GM12891 (cell line): ENCODE data around the gene ZC3H13.
"Not testable (repeated sequence)": the region's sequence is repeated elsewhere in the genome, so short reads cannot be mapped to it uniquely, and the experiment has no call there.

Experiments used
- DNase-seq: peaks from one replicate; pipeline ENCODE4 v3.0.0; 2011; ENCODE audit warnings: low spot score; ENCODE audit not compliant: insufficient read length
- FAIRE-seq: peaks from 2 replicates; lab custom pipeline; 2011; peaks lifted over from hg19 to GRCh38; lab: Jason Lieb, UNC
- PAX5 ChIP-seq: IDR thresholded peaks from 2 replicates; pipeline ENCODE4 v1.6.1; 2011; ENCODE audit warnings: low read length, moderate library complexity, mild to moderate bottlenecking; ENCODE audit not compliant: insufficient read depth, severe bottlenecking
- POLR2A ChIP-seq: IDR thresholded peaks from 2 replicates; pipeline ENCODE4 v1.6.1; 2011; ENCODE audit warnings: low read depth, low read length, control low read depth
- POLR2AphosphoS5 ChIP-seq: IDR thresholded peaks from 2 replicates; pipeline ENCODE4 v1.6.1; 2011; ENCODE audit warnings: low read depth, low read length, control low read depth
- POU2F2 ChIP-seq: IDR thresholded peaks from 2 replicates; pipeline ENCODE4 v1.6.1; 2011; ENCODE audit warnings: low read depth, mild to moderate bottlenecking, control low read depth, low read length, moderate library complexity
- SPI1 ChIP-seq: IDR thresholded peaks from 2 replicates; pipeline ENCODE4 v1.6.1; 2011; ENCODE audit warnings: low read depth, low read length, control low read depth
- TAF1 ChIP-seq: IDR thresholded peaks from 2 replicates; pipeline ENCODE4 v1.6.1; 2011; ENCODE audit warnings: low read depth, low read length, control low read depth

Gene ZC3H13

DNA sequence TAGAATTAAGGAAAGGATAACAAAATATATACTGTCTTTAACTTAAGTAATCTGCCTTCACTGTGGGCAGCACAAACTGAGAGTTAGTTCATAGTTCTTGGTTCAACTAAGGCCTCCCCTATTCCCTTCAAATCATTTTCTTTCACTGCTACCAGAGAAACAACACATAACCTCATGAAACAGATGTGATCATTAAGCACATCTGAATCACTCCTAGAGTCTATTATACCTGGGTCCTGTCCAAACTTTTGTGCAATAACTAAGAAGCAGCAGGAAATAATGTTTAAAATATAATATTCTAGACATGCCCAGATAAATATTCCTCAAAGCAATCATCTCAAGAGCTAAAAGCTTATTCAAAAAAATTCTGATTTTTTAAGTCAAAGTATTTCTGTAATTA lies 62.9 kb downstream of the ZC3H13 start:
- DNase-seq (no peak), FAIRE-seq (no peak)
- TF ChIP-seq POLR2A (no peak), POLR2AphosphoS5 (no peak), POU2F2 (no peak), TAF1 (no peak), SPI1 (no peak), PAX5 (no peak)

GRCh38 chr13:45981127-45981526 lies 71.4 kb downstream of the ZC3H13 start:
- not testable (repeated sequence) for FAIRE-seq, DNase-seq

- TF ChIP-seq SPI1 = no peak
- no peak for TF ChIP-seq POLR2A
- no peak for TF ChIP-seq POU2F2
- no peak for TF ChIP-seq POLR2AphosphoS5
- TF ChIP-seq TAF1 = no peak
- no peak for TF ChIP-seq PAX5
- no peak for FAIRE-seq
- DNase-seq = no peak
Observed at GRCh38 chr13:45975337-45975736, 77.2 kb downstream of the ZC3H13 start.

DNA sequence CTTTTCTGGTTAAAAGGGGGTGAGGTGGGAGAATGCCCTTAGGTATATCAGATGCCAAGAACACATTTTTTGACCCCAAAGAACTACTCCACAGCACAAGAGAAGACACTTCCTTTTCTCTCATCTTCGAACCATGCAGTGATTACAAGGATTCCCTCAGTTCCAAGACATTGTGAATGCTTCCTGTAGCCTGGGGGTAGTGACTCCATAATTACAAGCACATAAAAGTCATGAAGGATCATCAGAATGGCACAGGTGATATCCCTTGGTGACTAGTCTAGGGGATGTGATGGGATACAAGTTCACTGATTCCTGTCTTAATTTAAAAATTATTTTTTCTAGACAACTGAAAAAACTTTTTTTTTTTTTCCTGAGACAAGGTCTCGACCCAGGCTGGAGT lies 78.0 kb downstream of the ZC3H13 start:
- FAIRE-seq = no peak
- TF ChIP-seq TAF1 (no peak), POU2F2 (no peak), SPI1 (no peak), POLR2A (no peak), POLR2AphosphoS5 (no peak), PAX5 (no peak)
- no peak for DNase-seq

DNA sequence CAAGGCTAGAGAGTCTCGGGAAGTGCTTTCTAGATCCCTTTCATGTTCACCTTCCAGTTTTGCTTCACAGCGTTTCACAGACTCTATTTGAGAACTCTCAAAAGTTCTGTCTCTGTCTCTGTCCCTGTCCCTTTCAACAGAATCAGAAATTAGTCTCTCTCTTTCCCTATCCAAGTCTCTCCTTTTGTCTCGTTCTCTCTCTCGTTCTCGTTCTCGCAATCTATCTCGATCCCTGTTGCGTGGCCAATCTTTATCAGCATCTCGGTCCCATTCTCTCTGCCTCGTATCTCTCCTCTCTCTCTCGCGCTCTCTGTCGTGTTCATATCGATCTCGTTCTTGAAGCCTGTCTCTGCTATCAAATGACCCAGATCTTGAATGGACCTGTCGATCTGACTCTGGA lies 85.0 kb downstream of the ZC3H13 start:
- no peak for DNase-seq
- TF ChIP-seq SPI1 = no peak
- TF ChIP-seq TAF1 = no peak
- TF ChIP-seq POLR2A = no peak
- no peak for TF ChIP-seq PAX5
- TF ChIP-seq POU2F2 = no peak
- TF ChIP-seq POLR2AphosphoS5 = no peak
- no peak for FAIRE-seq

GRCh38 chr13:45966715-45967114 lies 85.8 kb downstream of the ZC3H13 start:
- DNase-seq (no peak), FAIRE-seq (no peak)
- TF ChIP-seq POLR2A = no peak
- no peak for TF ChIP-seq SPI1
- no peak for TF ChIP-seq PAX5
- no peak for TF ChIP-seq TAF1
- no peak for TF ChIP-seq POU2F2
- no peak for TF ChIP-seq POLR2AphosphoS5

DNA sequence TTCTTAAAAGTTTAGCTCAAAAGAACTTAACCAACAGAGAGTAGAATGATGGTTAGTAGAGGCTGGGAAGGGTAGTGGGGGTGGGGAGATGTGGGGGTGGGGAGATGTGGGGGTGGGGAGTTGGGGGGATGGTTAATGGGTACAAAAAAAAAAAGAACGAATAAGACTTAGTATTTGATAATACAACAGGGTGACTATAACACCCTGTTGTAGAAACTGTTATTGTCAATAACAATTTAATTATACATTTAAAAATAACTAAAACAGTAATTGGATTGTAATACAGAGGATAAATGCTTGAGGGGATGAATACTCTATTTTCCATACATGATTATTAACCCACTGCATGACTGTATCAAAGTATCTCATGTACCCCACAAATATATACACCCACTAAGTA lies 91.1 kb downstream of the ZC3H13 start:
- TF ChIP-seq PAX5 (no peak), POU2F2 (no peak), POLR2A (no peak), POLR2AphosphoS5 (no peak), TAF1 (no peak), SPI1 (no peak)
- FAIRE-seq (no peak), DNase-seq (no peak)

GRCh38 chr13:45954836-45955800 lies 97.4 kb downstream of the ZC3H13 start:
- FAIRE-seq = no peak
- no peak for TF ChIP-seq POLR2AphosphoS5
- TF ChIP-seq POLR2A = no peak
- TF ChIP-seq PAX5 = no peak
- no peak for TF ChIP-seq TAF1
- TF ChIP-seq POU2F2 = no peak
- no peak for TF ChIP-seq SPI1
- no peak for DNase-seq

GRCh38 chr13:45953082-45953481 lies 99.5 kb downstream of the ZC3H13 start:
- DNase-seq (no peak), FAIRE-seq (no peak)
- TF ChIP-seq PAX5 (no peak), TAF1 (no peak), POU2F2 (no peak), POLR2A (no peak), SPI1 (no peak), POLR2AphosphoS5 (no peak)

GRCh38 chr13:45951724-45952123 lies 100.8 kb downstream of the ZC3H13 start:
- FAIRE-seq (no peak), DNase-seq (no peak)
- no peak for TF ChIP-seq POLR2AphosphoS5
- no peak for TF ChIP-seq SPI1
- no peak for TF ChIP-seq PAX5
- no peak for TF ChIP-seq POLR2A
- TF ChIP-seq POU2F2 = no peak
- TF ChIP-seq TAF1 = no peak
